HepG2 (cell line): Measurements from ENCODE around the gene DBNDD2. TPM values are rescaled to one million over a fixed set of nuclear protein-coding genes. Genes with fewer than 3 reads are reported as not detected.
A peak's percentile ranks its signal among the peaks of the same experiment; 100 is the strongest.

Experiments
- ARNT2 ChIP-seq: sonication (generic); formaldehyde crosslinking; IDR thresholded peaks from 2 replicates; pipeline ENCODE4 v1.8.0; 2022; ENCODE audit warnings: mild to moderate bottlenecking, low read depth, missing genetic modification reagents, moderate library complexity
- ATM ChIP-seq: fragments of 450-650 bp; IDR thresholded peaks from 2 replicates; pipeline ENCODE4 v1.7.1; 2017; ENCODE audit warnings: mild to moderate bottlenecking, borderline replicate concordance
- CBX1 ChIP-seq: IDR thresholded peaks from one replicate; pipeline ENCODE4 v1.6.1; 2016; ENCODE audit warnings: antibody characterized with exemption, low read depth
- CHD2 ChIP-seq: IDR thresholded peaks from 2 replicates; pipeline ENCODE4 v1.6.1; 2011; ENCODE audit warnings: low read depth, low read length, improper control_type of control experiment
- CHD4 ChIP-seq: fragments of 200-600 bp; sonication (generic); IDR thresholded peaks from 2 replicates; pipeline ENCODE4 v1.7.0; 2017; ENCODE audit warnings: mild to moderate bottlenecking, low read length, borderline replicate concordance
- JUN ChIP-seq: sonication (generic); formaldehyde crosslinking; IDR thresholded peaks from 2 replicates; pipeline ENCODE4 v1.4.0; 2020; ENCODE audit warnings: mild to moderate bottlenecking, missing genetic modification reagents
- MEF2D ChIP-seq: sonication (generic); formaldehyde crosslinking; IDR thresholded peaks from 2 replicates; pipeline ENCODE4 v1.5.1; 2020; ENCODE audit warnings: mild to moderate bottlenecking, missing genetic modification reagents
- RBFOX2 ChIP-seq: fragments of 200-400 bp; formaldehyde crosslinking; IDR thresholded peaks from 2 replicates; pipeline ENCODE4 v1.6.1; 2017; ENCODE audit warnings: low read depth, mild to moderate bottlenecking, low read length
- SAFB2 ChIP-seq: sonication (generic); formaldehyde crosslinking; IDR thresholded peaks from 2 replicates; pipeline ENCODE4 v1.5.1; 2020; ENCODE audit warnings: missing genetic modification reagents, low read depth, mild to moderate bottlenecking, borderline replicate concordance
- ZFYVE20 ChIP-seq: sonication (generic); formaldehyde crosslinking; IDR thresholded peaks from 2 replicates; pipeline ENCODE4 v1.8.0; 2023; ENCODE audit warnings: low read depth, mild to moderate bottlenecking, moderate library complexity, missing genetic modification reagents, borderline replicate concordance
- ZNF749 ChIP-seq: sonication (generic); formaldehyde crosslinking; IDR thresholded peaks from 2 replicates; pipeline ENCODE4 v1.8.0; 2022; ENCODE audit warnings: mild to moderate bottlenecking, missing genetic modification reagents, moderate library complexity, borderline replicate concordance
- polyA plus RNA-seq, 8 experiments: library from polyadenylated mRNA; depleted of rRNA in 3 of 8; stranded (reverse) in 7 of 8; unstranded in 1 of 8; fragments of >200 nt; fragmentation: Illumina TruSeq in 4 of 8; extraction: Trizol in 4 of 8; gene quantifications; 2 replicates each; pipeline versions ENCODE4 v1.2.1 to v1.2.3, GENCODE V29; 2011 to 2016; ENCODE audit warnings: low read depth in 4 of 8, missing spikeins in 1 of 8, mixed read lengths in 1 of 8; ENCODE audit not compliant: insufficient read depth in 1 of 8
- total RNA-seq, 5 experiments: library from RNA; depleted of rRNA; stranded (reverse); fragments of >200 nt; fragmentation: Illumina TruSeq; extraction: Trizol; gene quantifications; 2 replicates each; pipeline ENCODE4 v1.2.3, GENCODE V29; 2016; ENCODE audit warnings: low read depth in 1 of 5
- TF ChIP-seq, protein P1 (sequence below): sonication (generic); formaldehyde crosslinking; IDR thresholded peaks from 2 replicates; pipeline ENCODE4 v1.4.0; 2020; ENCODE audit warnings: missing genetic modification reagents
- TF ChIP-seq, protein P2 (sequence below): sonication (generic); formaldehyde crosslinking; IDR thresholded peaks from 2 replicates; pipeline ENCODE4 v1.8.1; 2023; ENCODE audit warnings: mild to moderate bottlenecking, moderate library complexity, missing genetic modification reagents
- TF ChIP-seq, protein P3 (sequence below): sonication (generic); formaldehyde crosslinking; IDR thresholded peaks from 2 replicates; pipeline ENCODE4 v1.5.0; 2020; ENCODE audit warnings: mild to moderate bottlenecking, low read depth, missing genetic modification reagents, borderline replicate concordance
- TF ChIP-seq, protein P4 (sequence below): IDR thresholded peaks from 2 replicates; pipeline ENCODE4 v1.6.1; 2016; ENCODE audit warnings: missing compliant biosample characterization, missing genetic modification reagents, borderline replicate concordance
- TF ChIP-seq, protein P5 (sequence below): sonication (generic); formaldehyde crosslinking; conservative IDR thresholded peaks from 2 replicates; pipeline ENCODE4 v1.4.0; 2020; ENCODE audit warnings: missing genetic modification reagents

DBNDD2 gene
- total and polyA plus RNA-seq, 2 of the 13 experiments (the other 11 are each of a cell fraction or from before 2014, with no cell fraction given): 16.7 to 47.6 TPM

DNA sequence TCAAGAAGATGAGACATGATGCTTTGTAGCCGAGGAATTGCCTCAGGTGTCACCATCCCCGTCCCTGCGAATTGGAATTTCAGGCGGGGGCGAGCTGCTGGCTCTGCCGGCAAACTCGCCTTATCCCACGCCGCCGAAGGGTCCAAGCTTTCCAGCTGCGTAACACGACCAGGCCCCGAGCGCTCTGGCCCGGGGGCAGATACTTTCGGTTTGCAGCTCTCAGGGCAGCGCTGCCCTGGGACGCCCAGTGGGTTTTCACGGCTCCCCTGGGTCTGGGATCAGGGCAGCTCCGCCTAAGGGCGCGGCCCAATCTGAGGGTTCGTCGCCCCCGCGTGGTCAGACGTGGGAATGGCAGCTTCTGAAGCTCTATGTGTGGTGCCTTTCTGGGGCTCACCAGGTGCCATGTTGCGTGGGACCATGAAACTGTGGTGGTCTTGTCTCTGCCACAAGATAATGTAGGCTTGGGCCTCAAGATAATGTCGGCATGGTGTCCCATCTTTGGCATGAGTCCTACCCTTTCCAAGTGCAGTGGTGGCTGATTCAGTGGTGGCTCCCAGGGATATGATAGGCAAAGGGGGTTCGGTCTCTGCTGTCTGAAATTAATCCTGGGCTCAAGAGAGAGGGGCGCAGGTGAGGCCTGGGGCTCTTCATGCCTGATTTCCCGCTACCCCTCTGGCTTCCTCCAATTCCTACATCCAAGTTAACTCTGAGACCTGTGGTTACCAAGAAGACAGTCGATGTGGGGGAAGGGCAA, 28.8 kb downstream of the DBNDD2 start (continued):
- TF ChIP-seq, protein P1, sequence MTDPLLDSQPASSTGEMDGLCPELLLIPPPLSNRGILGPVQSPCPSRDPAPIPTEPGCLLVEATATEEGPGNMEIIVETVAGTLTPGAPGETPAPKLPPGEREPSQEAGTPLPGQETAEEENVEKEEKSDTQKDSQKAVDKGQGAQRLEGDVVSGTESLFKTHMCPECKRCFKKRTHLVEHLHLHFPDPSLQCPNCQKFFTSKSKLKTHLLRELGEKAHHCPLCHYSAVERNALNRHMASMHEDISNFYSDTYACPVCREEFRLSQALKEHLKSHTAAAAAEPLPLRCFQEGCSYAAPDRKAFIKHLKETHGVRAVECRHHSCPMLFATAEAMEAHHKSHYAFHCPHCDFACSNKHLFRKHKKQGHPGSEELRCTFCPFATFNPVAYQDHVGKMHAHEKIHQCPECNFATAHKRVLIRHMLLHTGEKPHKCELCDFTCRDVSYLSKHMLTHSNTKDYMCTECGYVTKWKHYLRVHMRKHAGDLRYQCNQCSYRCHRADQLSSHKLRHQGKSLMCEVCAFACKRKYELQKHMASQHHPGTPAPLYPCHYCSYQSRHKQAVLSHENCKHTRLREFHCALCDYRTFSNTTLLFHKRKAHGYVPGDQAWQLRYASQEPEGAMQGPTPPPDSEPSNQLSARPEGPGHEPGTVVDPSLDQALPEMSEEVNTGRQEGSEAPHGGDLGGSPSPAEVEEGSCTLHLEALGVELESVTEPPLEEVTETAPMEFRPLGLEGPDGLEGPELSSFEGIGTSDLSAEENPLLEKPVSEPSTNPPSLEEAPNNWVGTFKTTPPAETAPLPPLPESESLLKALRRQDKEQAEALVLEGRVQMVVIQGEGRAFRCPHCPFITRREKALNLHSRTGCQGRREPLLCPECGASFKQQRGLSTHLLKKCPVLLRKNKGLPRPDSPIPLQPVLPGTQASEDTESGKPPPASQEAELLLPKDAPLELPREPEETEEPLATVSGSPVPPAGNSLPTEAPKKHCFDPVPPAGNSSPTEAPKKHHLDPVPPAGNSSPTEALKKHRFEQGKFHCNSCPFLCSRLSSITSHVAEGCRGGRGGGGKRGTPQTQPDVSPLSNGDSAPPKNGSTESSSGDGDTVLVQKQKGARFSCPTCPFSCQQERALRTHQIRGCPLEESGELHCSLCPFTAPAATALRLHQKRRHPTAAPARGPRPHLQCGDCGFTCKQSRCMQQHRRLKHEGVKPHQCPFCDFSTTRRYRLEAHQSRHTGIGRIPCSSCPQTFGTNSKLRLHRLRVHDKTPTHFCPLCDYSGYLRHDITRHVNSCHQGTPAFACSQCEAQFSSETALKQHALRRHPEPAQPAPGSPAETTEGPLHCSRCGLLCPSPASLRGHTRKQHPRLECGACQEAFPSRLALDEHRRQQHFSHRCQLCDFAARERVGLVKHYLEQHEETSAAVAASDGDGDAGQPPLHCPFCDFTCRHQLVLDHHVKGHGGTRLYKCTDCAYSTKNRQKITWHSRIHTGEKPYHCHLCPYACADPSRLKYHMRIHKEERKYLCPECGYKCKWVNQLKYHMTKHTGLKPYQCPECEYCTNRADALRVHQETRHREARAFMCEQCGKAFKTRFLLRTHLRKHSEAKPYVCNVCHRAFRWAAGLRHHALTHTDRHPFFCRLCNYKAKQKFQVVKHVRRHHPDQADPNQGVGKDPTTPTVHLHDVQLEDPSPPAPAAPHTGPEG: no peak
- TF ChIP-seq CBX1: no peak
- TF ChIP-seq ARNT2: peak; percentile 83; the same call in 1 of the 2 replicates
- TF ChIP-seq RBFOX2: peak; percentile 63; the same call in 1 of the 2 replicates
- TF ChIP-seq, protein P2, sequence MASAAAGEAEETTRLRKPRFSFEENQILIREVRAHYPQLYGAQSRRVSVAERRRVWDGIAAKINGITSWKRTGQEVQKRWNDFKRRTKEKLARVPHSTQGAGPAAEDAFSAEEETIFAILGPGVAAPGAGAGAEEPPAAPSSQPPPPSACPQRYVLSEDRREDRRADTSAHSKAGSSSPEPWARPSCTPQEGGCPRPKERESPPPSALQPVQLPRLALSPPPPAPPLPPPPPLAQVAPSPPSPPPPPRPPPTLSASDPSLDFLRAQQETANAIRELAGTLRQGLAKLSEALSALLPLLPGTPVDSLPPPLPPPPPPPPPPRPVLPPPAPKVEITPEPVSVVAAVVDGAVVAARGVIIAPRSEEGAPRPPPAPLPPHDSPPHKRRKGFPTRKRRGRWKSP (CRISPR knock-in tag): 0 out of 2 replicates have a peak, but pooled peaks have one; percentile 58
- no peak for TF ChIP-seq ATM
- peak; percentile 55; the same call in 1 of the 2 replicates for TF ChIP-seq MEF2D
- TF ChIP-seq SAFB2 (CRISPR knock-in tag): no peak
- TF ChIP-seq, protein P3, sequence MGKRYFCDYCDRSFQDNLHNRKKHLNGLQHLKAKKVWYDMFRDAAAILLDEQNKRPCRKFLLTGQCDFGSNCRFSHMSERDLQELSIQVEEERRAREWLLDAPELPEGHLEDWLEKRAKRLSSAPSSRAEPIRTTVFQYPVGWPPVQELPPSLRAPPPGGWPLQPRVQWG: no peak
- TF ChIP-seq, protein P4, sequence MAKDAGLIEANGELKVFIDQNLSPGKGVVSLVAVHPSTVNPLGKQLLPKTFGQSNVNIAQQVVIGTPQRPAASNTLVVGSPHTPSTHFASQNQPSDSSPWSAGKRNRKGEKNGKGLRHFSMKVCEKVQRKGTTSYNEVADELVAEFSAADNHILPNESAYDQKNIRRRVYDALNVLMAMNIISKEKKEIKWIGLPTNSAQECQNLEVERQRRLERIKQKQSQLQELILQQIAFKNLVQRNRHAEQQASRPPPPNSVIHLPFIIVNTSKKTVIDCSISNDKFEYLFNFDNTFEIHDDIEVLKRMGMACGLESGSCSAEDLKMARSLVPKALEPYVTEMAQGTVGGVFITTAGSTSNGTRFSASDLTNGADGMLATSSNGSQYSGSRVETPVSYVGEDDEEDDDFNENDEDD: 0 out of 2 replicates have a peak, but pooled peaks have one; percentile 14
- TF ChIP-seq ZFYVE20 (CRISPR knock-in tag): no peak
- TF ChIP-seq ZNF749: no peak
- TF ChIP-seq CHD2: no peak
- TF ChIP-seq JUN (CRISPR knock-in tag): 0 out of 2 replicates have a peak, but pooled peaks have one; percentile 50
- TF ChIP-seq, protein P5, sequence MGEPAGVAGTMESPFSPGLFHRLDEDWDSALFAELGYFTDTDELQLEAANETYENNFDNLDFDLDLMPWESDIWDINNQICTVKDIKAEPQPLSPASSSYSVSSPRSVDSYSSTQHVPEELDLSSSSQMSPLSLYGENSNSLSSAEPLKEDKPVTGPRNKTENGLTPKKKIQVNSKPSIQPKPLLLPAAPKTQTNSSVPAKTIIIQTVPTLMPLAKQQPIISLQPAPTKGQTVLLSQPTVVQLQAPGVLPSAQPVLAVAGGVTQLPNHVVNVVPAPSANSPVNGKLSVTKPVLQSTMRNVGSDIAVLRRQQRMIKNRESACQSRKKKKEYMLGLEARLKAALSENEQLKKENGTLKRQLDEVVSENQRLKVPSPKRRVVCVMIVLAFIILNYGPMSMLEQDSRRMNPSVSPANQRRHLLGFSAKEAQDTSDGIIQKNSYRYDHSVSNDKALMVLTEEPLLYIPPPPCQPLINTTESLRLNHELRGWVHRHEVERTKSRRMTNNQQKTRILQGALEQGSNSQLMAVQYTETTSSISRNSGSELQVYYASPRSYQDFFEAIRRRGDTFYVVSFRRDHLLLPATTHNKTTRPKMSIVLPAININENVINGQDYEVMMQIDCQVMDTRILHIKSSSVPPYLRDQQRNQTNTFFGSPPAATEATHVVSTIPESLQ: peak; percentile 55
- no peak for TF ChIP-seq CHD4
